ENCODE data around the gene NDST1.

NDST1 gene

GRCh38 chr5:150544611-150545219 is 36.8 kb downstream of the NDST1 start:
- DNase-seq (ENCODE audit: low spot score), result peak; percentile 65

DNA sequence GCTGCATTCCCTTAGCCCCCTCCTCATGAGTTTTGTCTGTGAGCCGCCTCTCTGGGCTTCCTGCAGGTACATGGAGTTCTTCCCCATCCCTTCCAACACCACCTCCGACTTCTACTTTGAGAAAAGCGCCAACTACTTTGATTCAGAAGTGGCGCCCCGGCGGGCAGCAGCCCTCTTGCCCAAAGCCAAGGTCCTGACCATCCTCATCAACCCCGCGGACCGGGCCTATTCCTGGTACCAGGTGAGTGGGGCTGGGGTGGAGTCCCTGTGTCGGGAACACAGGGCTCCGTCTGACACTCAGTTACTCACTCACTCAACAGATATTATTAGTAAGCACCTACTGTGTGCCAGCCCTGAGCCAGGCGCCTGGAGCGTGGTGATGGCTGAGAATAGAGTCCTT is 37.3 kb downstream of the NDST1 start:
- no peak for DNase-seq (ENCODE audit: low spot score)

GRCh38 chr5:150548123-150548522 is 40.2 kb downstream of the NDST1 start:
- DNase-seq (ENCODE audit: low spot score), result no peak

- no peak for DNase-seq (ENCODE audit: low spot score)
Measured at GRCh38 chr5:150549735-150550134, 41.8 kb downstream of the NDST1 start.

GRCh38 chr5:150550286-150550685 is 42.4 kb downstream of the NDST1 start:
- DNase-seq (ENCODE audit: low spot score), result no peak

- DNase-seq (ENCODE audit: low spot score), result no peak
Measured at GRCh38 chr5:150551066-150551465, 43.1 kb downstream of the NDST1 start.

GRCh38 chr5:150553402-150553801 is 45.5 kb downstream of the NDST1 start:
- no peak for DNase-seq (ENCODE audit: low spot score)

DNA sequence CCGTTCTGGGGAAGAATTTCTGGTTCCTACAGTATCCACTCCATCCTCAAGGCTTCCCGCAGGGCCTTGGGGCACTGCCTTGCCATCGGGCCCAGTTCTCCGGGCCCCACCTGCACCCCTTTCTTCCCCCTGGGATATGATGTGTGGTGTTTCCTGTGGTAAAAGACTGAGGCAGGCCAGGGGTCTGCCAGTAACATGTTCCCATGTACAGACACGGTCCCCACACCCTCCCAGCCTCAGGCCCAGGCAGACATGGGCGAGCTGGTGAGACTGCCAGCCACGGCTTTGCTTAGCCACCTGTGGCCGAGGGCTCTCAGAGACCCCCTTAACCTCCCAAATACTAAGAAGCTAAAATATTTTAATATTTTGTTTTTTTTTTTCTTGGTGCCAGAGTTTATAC is 46.0 kb downstream of the NDST1 start:
- no peak for DNase-seq (ENCODE audit: low spot score)

GRCh38 chr5:150554857-150555256 is 46.9 kb downstream of the NDST1 start:
- no peak for DNase-seq (ENCODE audit: low spot score)

DNA sequence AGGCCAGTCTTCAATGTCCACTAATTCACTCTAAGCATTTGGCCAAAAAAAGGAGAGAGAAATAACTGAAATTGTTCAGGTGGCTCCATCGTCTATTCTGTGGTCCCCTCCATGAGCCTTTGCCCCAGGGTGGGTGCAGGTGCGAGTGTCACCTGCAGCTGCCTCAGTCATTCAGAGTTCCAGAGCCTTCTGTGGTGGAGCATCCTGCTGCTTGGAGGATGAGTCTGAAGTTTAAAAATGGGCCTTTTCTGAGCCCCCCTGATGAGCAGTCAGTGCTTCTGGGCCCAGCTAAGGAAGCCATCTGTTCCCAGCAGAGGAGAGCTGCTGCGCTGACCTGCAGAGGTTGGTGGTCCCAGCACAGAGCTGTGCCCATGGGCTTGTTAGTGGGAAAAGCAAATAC is 48.2 kb downstream of the NDST1 start:
- no peak for DNase-seq (ENCODE audit: low spot score)

DNA sequence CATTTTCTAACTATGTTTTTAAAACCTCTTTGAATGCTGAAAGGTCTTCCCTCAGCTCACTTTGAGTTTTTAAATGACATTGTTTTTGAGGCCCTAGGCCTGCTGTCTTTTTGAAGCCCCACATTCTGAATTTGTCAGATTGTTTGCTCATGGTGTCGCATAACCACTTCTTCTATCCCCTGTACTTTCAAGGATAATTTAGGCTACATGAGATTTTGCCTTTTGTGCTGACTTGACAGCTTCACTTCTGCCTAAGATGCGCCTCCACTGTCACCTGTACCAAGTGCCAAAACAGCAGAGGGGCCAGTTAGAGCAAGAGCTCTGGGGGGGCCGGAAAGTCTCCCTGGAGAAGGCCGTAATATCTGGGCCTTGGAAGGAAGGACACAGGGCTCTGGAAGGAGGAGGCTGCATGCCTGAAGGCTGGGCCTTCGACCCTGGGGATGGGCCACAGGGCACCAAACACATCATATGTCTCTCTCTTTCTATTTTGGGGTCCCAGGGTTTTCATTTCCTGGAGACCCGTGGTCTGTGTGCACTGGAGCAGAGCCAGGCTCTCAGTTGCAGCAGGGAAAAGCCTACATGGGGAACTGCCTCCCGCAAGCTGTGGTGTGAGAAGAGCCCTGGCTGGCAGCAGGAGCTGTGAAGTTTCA is 49.1 kb downstream of the NDST1 start:
- no peak for DNase-seq (ENCODE audit: low spot score)

DNA sequence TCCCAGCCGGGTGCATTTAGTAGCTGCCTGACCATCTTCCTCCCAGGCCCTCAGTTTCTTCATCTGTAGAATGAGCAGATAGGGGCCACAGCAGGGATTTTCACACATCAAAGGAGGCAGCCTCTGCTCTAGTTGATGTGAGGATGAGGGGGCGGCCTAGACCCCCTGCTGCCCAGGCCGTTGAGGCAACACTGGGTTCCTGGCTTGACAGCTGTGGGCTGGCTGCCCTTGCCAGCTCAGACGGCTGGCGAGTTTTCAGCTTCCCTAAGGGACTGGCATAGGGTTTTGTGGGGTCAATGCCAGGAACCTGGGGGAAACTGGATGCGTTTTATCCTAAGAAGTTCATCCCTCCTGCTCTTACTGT is 49.6 kb downstream of the NDST1 start:
- DNase-seq (ENCODE audit: low spot score), result no peak

DNA sequence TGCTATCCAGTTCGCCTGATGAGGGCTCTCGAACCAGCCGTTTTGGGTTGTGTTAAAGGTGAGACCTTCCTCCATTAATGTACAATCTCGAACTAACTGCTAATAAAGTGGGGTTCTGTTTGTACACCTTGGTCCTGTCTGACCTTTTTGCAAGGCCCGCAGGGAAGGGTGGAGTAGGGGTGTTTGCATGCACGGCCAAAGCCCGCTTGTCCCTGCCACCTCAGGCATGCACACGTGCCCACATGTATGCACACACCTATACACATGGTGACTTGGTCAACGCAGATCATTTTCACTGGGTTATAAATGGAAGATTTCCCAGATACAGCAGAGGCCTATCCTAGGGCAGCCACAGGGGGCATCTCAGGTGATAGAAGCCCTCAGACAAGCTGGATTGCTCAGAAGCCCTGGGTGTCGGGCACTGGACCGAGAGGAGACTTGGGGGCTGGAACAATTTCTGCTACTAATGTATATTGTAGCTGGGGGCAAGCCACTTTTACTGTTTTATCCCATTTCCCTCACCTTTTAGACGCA is 50.2 kb downstream of the NDST1 start:
- no peak for DNase-seq (ENCODE audit: low spot score)

DNA sequence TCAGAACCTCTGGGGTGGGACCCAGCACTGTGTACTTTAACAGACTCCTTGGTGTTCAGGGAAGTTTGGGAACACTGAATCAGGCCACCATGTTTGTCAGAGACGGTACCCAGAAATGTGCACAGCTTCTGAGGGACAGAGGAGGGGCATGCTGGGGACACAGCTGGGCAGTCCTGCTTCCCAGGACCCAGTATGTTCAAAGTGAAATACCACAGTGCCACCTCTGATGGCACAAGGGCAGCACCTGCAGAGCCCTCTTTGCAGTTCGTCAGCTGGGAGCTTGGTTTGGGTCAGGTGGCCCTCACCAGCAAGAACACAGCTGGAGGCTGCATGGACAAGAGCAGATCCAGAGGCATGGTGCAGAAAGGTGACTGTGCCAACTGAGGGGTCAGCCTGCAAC is 51.2 kb downstream of the NDST1 start:
- DNase-seq (ENCODE audit: low spot score), result no peak

DNA sequence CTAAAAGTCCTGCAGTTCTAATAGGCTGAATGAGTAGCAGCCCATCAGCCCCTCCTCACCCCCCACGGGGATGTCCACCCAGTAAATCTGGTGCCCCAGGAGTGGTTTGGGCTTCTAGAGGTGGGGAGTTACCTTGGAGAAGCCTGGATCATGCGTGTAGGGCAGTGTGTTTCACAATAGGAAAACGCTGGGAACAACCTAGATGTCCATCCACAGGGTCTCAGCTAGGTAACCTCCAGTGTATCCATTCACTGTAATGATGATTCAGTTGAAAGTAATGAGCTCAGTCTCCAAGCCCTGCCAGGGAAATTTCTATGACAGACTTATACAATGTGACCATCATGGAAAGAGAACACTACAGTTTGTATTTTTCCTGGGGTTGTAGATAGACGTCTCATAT is 51.8 kb downstream of the NDST1 start:
- DNase-seq (ENCODE audit: low spot score), result peak; percentile 79

GRCh38 chr5:150560401-150561191 is 52.7 kb downstream of the NDST1 start:
- peak; percentile 82 for DNase-seq (ENCODE audit: low spot score)

DNA sequence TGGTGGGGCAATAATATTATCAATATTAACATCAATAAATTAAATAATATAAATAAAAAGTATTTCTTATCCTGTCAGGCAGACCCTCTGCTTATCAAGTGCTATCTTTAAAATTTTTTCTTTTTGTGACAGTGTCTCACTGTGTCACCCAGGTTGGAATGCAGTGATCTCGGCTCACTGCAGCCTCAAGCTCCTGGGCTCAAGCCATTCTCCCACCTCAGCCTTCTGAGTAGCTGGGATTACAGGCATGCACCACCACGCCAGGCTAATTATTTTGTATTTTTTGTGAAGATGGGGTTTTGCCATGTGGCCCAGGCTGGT is 53.2 kb downstream of the NDST1 start:
- no peak for DNase-seq (ENCODE audit: low spot score)

DNA sequence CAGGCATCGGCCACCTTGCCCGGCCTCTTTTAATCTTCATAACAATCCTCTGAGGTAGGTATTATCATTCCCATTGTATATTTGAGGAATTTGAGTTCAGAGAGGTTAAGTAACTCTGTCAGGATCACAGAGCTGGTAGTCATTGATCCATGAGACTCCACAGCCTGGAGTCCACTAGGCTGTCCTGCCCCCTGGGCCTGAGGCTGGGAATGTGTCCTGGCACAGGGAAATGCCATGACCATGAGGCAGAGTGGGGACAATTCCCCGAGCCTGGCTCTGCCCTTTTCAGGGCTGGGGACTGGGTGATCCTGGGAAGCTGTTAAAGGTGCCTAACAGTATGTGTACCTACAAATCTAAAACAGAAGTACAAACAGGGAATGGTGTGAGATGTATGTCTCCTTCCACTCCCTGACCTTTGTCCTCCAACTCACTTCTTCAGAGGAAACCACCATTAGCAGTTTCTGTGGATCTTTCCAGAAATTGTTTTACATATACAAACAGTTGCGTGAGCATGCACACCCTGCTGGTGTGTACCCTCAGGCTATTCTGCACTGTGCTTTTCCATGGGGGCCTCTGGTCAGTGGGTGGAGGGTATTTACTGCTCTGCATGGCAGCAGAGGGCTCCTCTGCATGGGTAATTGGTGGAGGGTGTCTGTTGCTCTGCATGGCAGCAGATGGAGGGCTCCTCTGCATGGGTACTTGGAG is 53.8 kb downstream of the NDST1 start:
- DNase-seq (ENCODE audit: low spot score), result peak; percentile 22

GRCh38 chr5:150562832-150563231 is 54.9 kb downstream of the NDST1 start:
- DNase-seq (ENCODE audit: low spot score), result peak; percentile 60

DNA sequence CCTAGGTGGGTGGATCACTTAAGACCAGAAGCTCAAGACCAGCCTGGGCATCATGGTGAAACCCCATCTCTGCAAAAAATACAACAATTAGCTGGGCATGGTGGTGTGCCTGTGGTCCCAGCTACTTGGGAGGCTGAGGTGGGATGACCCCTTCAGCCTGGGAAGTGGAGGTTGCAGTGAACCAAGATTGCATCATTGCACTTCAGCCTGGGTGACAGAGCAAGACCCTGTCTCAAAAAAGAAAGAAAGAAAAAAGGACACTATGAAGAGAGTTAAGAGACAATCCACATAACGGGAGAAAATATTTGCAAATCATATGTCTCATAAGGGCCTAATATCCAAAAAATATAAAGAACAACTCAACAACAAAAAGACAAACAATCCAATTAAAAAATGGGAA is 57.9 kb downstream of the NDST1 start:
- no peak for DNase-seq (ENCODE audit: low spot score)

DNA sequence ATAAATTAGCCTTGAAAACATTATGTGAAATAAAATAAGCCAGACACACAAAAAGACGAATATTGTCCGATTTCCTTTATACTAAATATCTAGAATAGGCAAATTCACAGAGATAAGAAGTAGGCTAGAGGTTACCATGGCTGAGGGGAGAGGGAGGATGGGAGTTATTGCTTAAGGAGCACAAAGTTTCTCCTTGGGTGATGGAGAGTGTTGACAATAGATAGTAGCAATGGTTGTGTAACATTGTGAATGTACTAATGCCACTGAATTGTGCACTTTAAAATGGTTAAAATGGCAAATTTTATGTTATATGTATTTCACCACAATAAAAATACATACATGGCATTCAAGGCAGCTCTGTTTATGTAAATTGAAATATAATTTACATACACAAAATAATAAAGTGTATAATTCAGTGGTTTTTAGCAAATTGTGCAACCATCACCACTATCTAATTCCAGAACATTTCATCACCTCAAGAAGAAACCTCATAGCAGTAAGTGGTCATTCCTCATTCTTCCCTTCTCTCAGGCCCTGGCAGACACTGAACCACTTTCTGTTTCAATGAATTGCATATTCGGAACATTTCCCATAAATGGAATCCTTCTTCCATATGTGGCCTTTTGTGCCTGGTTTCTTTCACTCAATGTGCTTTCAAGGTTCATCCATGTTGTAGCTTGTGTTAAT is 59.2 kb downstream of the NDST1 start:
- no peak for DNase-seq (ENCODE audit: low spot score)

GRCh38 chr5:150568663-150569062 is 60.7 kb downstream of the NDST1 start:
- DNase-seq (ENCODE audit: low spot score), result no peak

All from kidney tubule cell (primary cell).